Large intestine (tissue), 12 donors: ENCODE results near the gene CYP4F8. TPM values are rescaled to one million over a fixed set of nuclear protein-coding genes. Genes with fewer than 3 reads are reported as not detected.

ENCODE experiments used
- DNase-seq, 2 donors: peaks; one replicate each; pipeline versions ENCODE4 v3.0.0 to v3.0.0-alpha.2; 2013
- H3K27ac ChIP-seq: one replicate; pipeline ENCODE4 v1.5.1; 2013; ENCODE audit warnings: low read length
- H3K27me3 ChIP-seq: 2 replicates; pipeline ENCODE4 v1.6.1; 2013; ENCODE audit warnings: low read length; ENCODE audit not compliant: control insufficient read depth, insufficient read depth
- H3K36me3 ChIP-seq: 2 replicates; pipeline ENCODE4 v1.6.1; 2013; ENCODE audit warnings: low read length; ENCODE audit not compliant: control insufficient read depth, insufficient read depth
- H3K4me1 ChIP-seq: one replicate; pipeline ENCODE4 v1.6.1; 2013; ENCODE audit warnings: low read length; ENCODE audit not compliant: control insufficient read depth, insufficient read depth
- H3K4me3 ChIP-seq: one replicate; pipeline ENCODE4 v1.5.1; 2013; ENCODE audit warnings: low read length
- H3K9me3 ChIP-seq: one replicate; pipeline ENCODE4 v1.6.1; 2013; ENCODE audit warnings: mild to moderate bottlenecking, low read depth, low read length, moderate library complexity; ENCODE audit not compliant: control insufficient read depth
- WGBS: methylation state at CpG from one replicate; pipeline ENCODE4 v1.1.5; 2013; ENCODE audit warnings: low lambda C conversion rate; ENCODE audit not compliant: insufficient coverage; 5-methylcytosine and 5-hydroxymethylcytosine counted together
- long read RNA-seq, 11 donors: transcript quantifications; one replicate each; lab custom pipeline, GENCODE V29; 2026
- polyA plus RNA-seq: library from polyadenylated mRNA; unstranded; fragments of 120-200 nt; gene quantifications from one replicate; pipeline ENCODE4 v1.2.1, GENCODE V29; 2013

The CYP4F8 gene
- not detected for polyA plus RNA-seq
- long read RNA-seq, donor 1, result 0 reads
- long read RNA-seq, donor 2, result 0 reads
- long read RNA-seq, donor 3, result 0 reads
- long read RNA-seq, donor 4, result 0 reads
- long read RNA-seq, donor 5, result 0 reads
- long read RNA-seq, donor 6, result 0 reads
- long read RNA-seq, donor 7, result 0 reads
- long read RNA-seq, donor 8, result 0 reads
- long read RNA-seq, donor 9, result 0 reads
- long read RNA-seq, donor 10, result 0 reads
- long read RNA-seq, donor 11, result 0 reads

- Histone ChIP-seq H3K4me1 (no peaks in the 10 kb centered on the region), H3K27ac (no peak within 1 kb of the TSS), H3K27me3 (no peaks in the 10 kb centered on the region), H3K4me3 (no peak within 1 kb of the TSS), H3K36me3 (no peaks in the 10 kb centered on the region), H3K9me3 (no peaks in the 10 kb centered on the region)
- WGBS, result no CpG with 5 or more reads among the region's 8 CpGs
- no peak for DNase-seq
Measured at GRCh38 chr19:15614507-15615379, at the start of gene CYP4F8. Gene CYP4F8, plus strand, starts transcription at chr19:15615218. Its CDS starts 399 bp downstream, at chr19:15615617.

- no peaks in the 10 kb centered on the region for H3K27me3 ChIP-seq
- no peaks in the 10 kb centered on the region for H3K9me3 ChIP-seq
- H3K4me3 ChIP-seq, result no peak overlapping the region
- H3K36me3 ChIP-seq, result no peaks in the 10 kb centered on the region
- WGBS, result 81% methylated on average over 3 of the region's 3 CpGs
- DNase-seq, result no peak
- H3K4me1 ChIP-seq, result no peaks in the 10 kb centered on the region
- no peak overlapping the region for H3K27ac ChIP-seq
Measured at GRCh38 chr19:15570420-15570819, 44.6 kb upstream of the CYP4F8 start.

GRCh38 chr19:15575406-15575805 lies 39.6 kb upstream of the CYP4F8 start:
- Histone ChIP-seq H3K36me3 (no peaks in the 10 kb centered on the region), H3K4me1 (no peaks in the 10 kb centered on the region), H3K27me3 (no peaks in the 10 kb centered on the region), H3K9me3 (no peaks in the 10 kb centered on the region), H3K4me3 (no peak overlapping the region), H3K27ac (no peak overlapping the region)
- no peak for DNase-seq
- WGBS, result no CpG with 5 or more reads among the region's 6 CpGs

GRCh38 chr19:15576526-15577156 lies 38.4 kb upstream of the CYP4F8 start:
- no peak for DNase-seq
- Histone ChIP-seq H3K36me3 (no peaks in the 10 kb centered on the region), H3K9me3 (no peaks in the 10 kb centered on the region), H3K27me3 (no peaks in the 10 kb centered on the region), H3K4me1 (no peaks in the 10 kb centered on the region), H3K27ac (no peak overlapping the region), H3K4me3 (no peak overlapping the region)
- WGBS, result no CpG with 5 or more reads among the region's 12 CpGs

GRCh38 chr19:15577184-15577771 lies 37.7 kb upstream of the CYP4F8 start:
- DNase-seq, result no peak
- no CpG with 5 or more reads among the region's 6 CpGs for WGBS
- no peak overlapping the region for H3K4me3 ChIP-seq
- H3K27ac ChIP-seq, result no peak overlapping the region
- H3K27me3 ChIP-seq, result no peaks in the 10 kb centered on the region
- no peaks in the 10 kb centered on the region for H3K36me3 ChIP-seq
- H3K4me1 ChIP-seq, result no peaks in the 10 kb centered on the region
- H3K9me3 ChIP-seq, result no peaks in the 10 kb centered on the region

- no peak overlapping the region for H3K27ac ChIP-seq
- no CpG with 5 or more reads among the region's 12 CpGs for WGBS
- H3K27me3 ChIP-seq, result peaks cover 5% of the 10 kb centered on the region
- no peak overlapping the region for H3K4me3 ChIP-seq
- DNase-seq, result no peak
- H3K9me3 ChIP-seq, result no peaks in the 10 kb centered on the region
- H3K36me3 ChIP-seq, result no peaks in the 10 kb centered on the region
- no peaks in the 10 kb centered on the region for H3K4me1 ChIP-seq
Measured at GRCh38 chr19:15583346-15583745, 31.7 kb upstream of the CYP4F8 start.

GRCh38 chr19:15584095-15584494 lies 30.9 kb upstream of the CYP4F8 start:
- no CpG with 5 or more reads among the region's 10 CpGs for WGBS
- Histone ChIP-seq H3K27me3 (peaks cover 5% of the 10 kb centered on the region), H3K4me1 (no peaks in the 10 kb centered on the region), H3K9me3 (no peaks in the 10 kb centered on the region), H3K36me3 (no peaks in the 10 kb centered on the region), H3K27ac (no peak overlapping the region), H3K4me3 (no peak overlapping the region)
- DNase-seq, result no peak

- H3K27ac ChIP-seq, result no peak overlapping the region
- no peaks in the 10 kb centered on the region for H3K9me3 ChIP-seq
- H3K4me1 ChIP-seq, result no peaks in the 10 kb centered on the region
- no CpG with 5 or more reads among the region's 35 CpGs for WGBS
- no peaks in the 10 kb centered on the region for H3K36me3 ChIP-seq
- no peak overlapping the region for H3K4me3 ChIP-seq
- H3K27me3 ChIP-seq, result peaks cover 5% of the 10 kb centered on the region
- DNase-seq, result peak; percentile 49 to 71
Measured at GRCh38 chr19:15584541-15585115, 30.4 kb upstream of the CYP4F8 start.

GRCh38 chr19:15587663-15588062 lies 27.4 kb upstream of the CYP4F8 start:
- DNase-seq, result no peak
- H3K4me1 ChIP-seq, result no peaks in the 10 kb centered on the region
- WGBS, result no CpG with 5 or more reads among the region's 9 CpGs
- H3K9me3 ChIP-seq, result no peaks in the 10 kb centered on the region
- no peak overlapping the region for H3K4me3 ChIP-seq
- H3K36me3 ChIP-seq, result no peaks in the 10 kb centered on the region
- H3K27me3 ChIP-seq, result peaks cover 5% of the 10 kb centered on the region
- H3K27ac ChIP-seq, result no peak overlapping the region

- no peak overlapping the region for H3K4me3 ChIP-seq
- no peak overlapping the region for H3K27ac ChIP-seq
- no peaks in the 10 kb centered on the region for H3K9me3 ChIP-seq
- WGBS, result no CpG with 5 or more reads among the region's 1 CpG
- H3K36me3 ChIP-seq, result no peaks in the 10 kb centered on the region
- peaks cover 3% of the 10 kb centered on the region for H3K27me3 ChIP-seq
- DNase-seq, result no peak
- H3K4me1 ChIP-seq, result no peaks in the 10 kb centered on the region
Measured at GRCh38 chr19:15588265-15588664, 26.8 kb upstream of the CYP4F8 start.
